KMS-11 (cell line): ENCODE data around the gene ADAP1.

ENCODE experiments used
- H2AFZ ChIP-seq: fragments of 200-600 bp; sonication (generic); 2 replicates; pipeline ENCODE4 v1.6.1; 2016; ENCODE audit warnings: antibody characterized with exemption, mixed run types, low read depth
- H3K27ac ChIP-seq: fragments of 200-600 bp; sonication (generic); 2 replicates; pipeline ENCODE4 v1.6.1; 2016; ENCODE audit warnings: mild to moderate bottlenecking, mixed run types
- H3K27me3 ChIP-seq: fragments of 200-600 bp; sonication (generic); 2 replicates; pipeline ENCODE4 v1.6.1; 2017; ENCODE audit warnings: mild to moderate bottlenecking, low read depth, mixed run types, moderate library complexity; ENCODE audit not compliant: insufficient read depth
- H3K36me3 ChIP-seq: fragments of 200-600 bp; sonication (generic); 2 replicates; pipeline ENCODE4 v1.6.1; 2017; ENCODE audit warnings: mild to moderate bottlenecking, mixed run types; ENCODE audit not compliant: insufficient read depth
- H3K4me1 ChIP-seq: fragments of 200-600 bp; sonication (generic); 2 replicates; pipeline ENCODE4 v1.6.1; 2016; ENCODE audit warnings: mild to moderate bottlenecking, low read depth, mixed run types; ENCODE audit not compliant: poor library complexity, severe bottlenecking
- H3K4me2 ChIP-seq: fragments of 200-600 bp; sonication (generic); 2 replicates; pipeline ENCODE4 v1.7.0; 2016; ENCODE audit warnings: mild to moderate bottlenecking, mixed run types
- H3K4me3 ChIP-seq: fragments of 200-600 bp; sonication (generic); IDR thresholded peaks from 2 replicates; pipeline ENCODE4 v1.6.1; 2017; ENCODE audit warnings: low read depth, low read length, mixed read lengths; ENCODE audit not compliant: insufficient read depth
- H3K79me2 ChIP-seq: fragments of 200-600 bp; sonication (generic); 2 replicates; pipeline ENCODE4 v1.6.1; 2016; ENCODE audit warnings: low read depth, mixed run types; ENCODE audit not compliant: insufficient read depth
- H3K9ac ChIP-seq: fragments of 200-600 bp; sonication (generic); 2 replicates; pipeline ENCODE4 v1.6.1; 2016; ENCODE audit warnings: mild to moderate bottlenecking, mixed run types
- H4K20me1 ChIP-seq: fragments of 200-600 bp; sonication (generic); 2 replicates; pipeline ENCODE4 v1.6.1; 2016; ENCODE audit warnings: mild to moderate bottlenecking, mixed run types; ENCODE audit not compliant: insufficient read depth
- TF ChIP-seq, protein P1 (sequence below): fragments of 200-600 bp; sonication (generic); conservative IDR thresholded peaks from 2 replicates; pipeline ENCODE4 v1.6.1; 2017; ENCODE audit warnings: low read depth, mild to moderate bottlenecking, antibody characterized with exemption, low read length, moderate library complexity, mixed read lengths

The ADAP1 gene

DNA sequence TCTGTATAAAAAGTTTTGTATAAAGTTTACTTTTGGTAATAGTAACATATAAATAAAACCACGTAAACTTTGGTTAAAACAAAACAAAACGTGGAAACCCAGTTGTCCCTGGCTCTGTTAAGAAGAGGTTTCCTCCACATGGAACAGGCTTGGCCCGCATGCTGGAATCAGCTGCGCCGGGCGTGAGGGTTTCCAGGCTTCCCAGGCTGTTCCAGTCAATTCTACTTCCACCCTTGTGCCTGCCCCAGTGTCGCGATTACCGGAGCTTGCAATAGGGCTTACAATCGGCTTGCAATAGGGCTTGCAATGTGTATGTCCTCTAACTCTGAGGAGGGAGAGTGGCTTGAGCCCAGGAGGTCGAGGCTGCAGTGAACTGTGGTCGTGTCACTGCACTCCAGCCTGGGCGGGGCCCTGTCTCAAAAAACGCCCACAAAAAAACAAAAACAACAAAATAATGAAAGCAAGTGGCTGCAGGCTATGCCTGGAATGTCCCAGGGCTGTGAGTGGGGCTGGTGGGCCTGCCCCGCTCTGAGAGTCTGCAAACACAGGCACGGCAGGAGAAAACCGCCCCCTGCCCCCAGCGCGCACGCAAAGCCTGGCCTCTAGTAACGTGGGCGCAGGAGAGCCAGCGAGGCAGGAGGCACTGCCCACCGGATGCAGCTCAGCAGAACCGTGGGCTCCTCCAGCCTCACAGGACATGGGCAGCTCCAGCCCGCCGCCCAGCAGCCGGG, 44.8 kb upstream of the ADAP1 start:
- no peak overlapping the region for H2AFZ ChIP-seq
- no peaks in the 10 kb centered on the region for H4K20me1 ChIP-seq
- no peak overlapping the region for H3K9ac ChIP-seq
- H3K27ac ChIP-seq, result no peak overlapping the region
- TF ChIP-seq, protein P1, sequence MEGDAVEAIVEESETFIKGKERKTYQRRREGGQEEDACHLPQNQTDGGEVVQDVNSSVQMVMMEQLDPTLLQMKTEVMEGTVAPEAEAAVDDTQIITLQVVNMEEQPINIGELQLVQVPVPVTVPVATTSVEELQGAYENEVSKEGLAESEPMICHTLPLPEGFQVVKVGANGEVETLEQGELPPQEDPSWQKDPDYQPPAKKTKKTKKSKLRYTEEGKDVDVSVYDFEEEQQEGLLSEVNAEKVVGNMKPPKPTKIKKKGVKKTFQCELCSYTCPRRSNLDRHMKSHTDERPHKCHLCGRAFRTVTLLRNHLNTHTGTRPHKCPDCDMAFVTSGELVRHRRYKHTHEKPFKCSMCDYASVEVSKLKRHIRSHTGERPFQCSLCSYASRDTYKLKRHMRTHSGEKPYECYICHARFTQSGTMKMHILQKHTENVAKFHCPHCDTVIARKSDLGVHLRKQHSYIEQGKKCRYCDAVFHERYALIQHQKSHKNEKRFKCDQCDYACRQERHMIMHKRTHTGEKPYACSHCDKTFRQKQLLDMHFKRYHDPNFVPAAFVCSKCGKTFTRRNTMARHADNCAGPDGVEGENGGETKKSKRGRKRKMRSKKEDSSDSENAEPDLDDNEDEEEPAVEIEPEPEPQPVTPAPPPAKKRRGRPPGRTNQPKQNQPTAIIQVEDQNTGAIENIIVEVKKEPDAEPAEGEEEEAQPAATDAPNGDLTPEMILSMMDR, result no peak
- no peak overlapping the region for H3K4me2 ChIP-seq
- no peaks in the 10 kb centered on the region for H3K79me2 ChIP-seq
- H3K27me3 ChIP-seq, result no peaks in the 10 kb centered on the region
- no peaks in the 10 kb centered on the region for H3K36me3 ChIP-seq
- no peak overlapping the region for H3K4me3 ChIP-seq
- no peaks in the 10 kb centered on the region for H3K4me1 ChIP-seq

GRCh38 chr7:997404-998395, 43.2 kb upstream of the ADAP1 start:
- TF ChIP-seq, protein P1, result no peak

GRCh38 chr7:996079-996872, 41.8 kb upstream of the ADAP1 start:
- H3K4me1 ChIP-seq, result peaks cover 3% of the 10 kb centered on the region
- H3K79me2 ChIP-seq, result no peaks in the 10 kb centered on the region
- TF ChIP-seq, protein P1, result no peak
- no peaks in the 10 kb centered on the region for H3K27me3 ChIP-seq
- no peak overlapping the region for H3K9ac ChIP-seq
- no peak overlapping the region for H3K27ac ChIP-seq
- H3K4me2 ChIP-seq, result no peak overlapping the region
- H4K20me1 ChIP-seq, result no peaks in the 10 kb centered on the region
- no peak overlapping the region for H2AFZ ChIP-seq
- no peaks in the 10 kb centered on the region for H3K36me3 ChIP-seq
- no peak overlapping the region for H3K4me3 ChIP-seq

More at GRCh38 chr7:997404-998395, 43.2 kb upstream of the ADAP1 start:
- Histone ChIP-seq H3K4me3 (no peak overlapping the region), H3K9ac (no peak overlapping the region), H4K20me1 (no peaks in the 10 kb centered on the region), H3K4me2 (no peak overlapping the region), H3K27me3 (no peaks in the 10 kb centered on the region), H3K36me3 (no peaks in the 10 kb centered on the region), H2AFZ (no peak overlapping the region), H3K4me1 (peaks cover 3% of the 10 kb centered on the region), H3K79me2 (no peaks in the 10 kb centered on the region), H3K27ac (no peak overlapping the region)

DNA sequence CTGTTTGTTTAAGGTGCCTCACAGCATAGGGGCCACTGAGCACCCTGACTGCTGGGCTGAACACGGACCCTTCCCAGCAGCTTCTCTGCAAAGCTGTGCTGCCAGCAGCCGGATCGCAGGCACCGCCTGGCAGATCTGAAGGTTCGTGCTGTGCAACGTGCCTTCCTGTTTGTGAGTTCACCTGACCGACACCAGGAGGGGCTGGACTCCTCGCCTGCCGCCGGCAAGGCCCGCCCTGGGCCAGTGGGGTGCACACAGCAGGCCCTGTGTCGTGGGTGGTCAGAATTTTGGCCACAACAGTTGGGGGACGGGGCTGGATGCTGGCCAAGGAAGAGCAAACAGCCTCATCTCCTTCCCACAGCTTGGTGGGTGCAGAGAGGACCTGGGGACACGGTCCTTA, 41.1 kb upstream of the ADAP1 start:
- Histone ChIP-seq H3K9ac (no peak overlapping the region), H3K36me3 (no peaks in the 10 kb centered on the region), H3K27ac (no peak overlapping the region), H3K79me2 (no peaks in the 10 kb centered on the region), H4K20me1 (no peaks in the 10 kb centered on the region), H3K4me2 (no peak overlapping the region), H3K4me1 (peaks cover 3% of the 10 kb centered on the region), H3K4me3 (no peak overlapping the region), H2AFZ (no peak overlapping the region), H3K27me3 (no peaks in the 10 kb centered on the region; the same call in 1 of the 2 replicates)
- TF ChIP-seq, protein P1, result no peak
